ENCODE results near the gene PRR3.
A peak's percentile ranks its signal among the peaks of the same experiment; 100 is the strongest.

Gene PRR3

GRCh38 chr6:30554962-30555815 lies 1.9 kb upstream of the PRR3 start:
- peaks cover 23 to 36% of the 10 kb centered on the region in 2 experiments for H3K36me3 ChIP-seq (ENCODE audit: control insufficient read depth in 1 of 2, insufficient read depth in 2 of 2, low read length in 2 of 2)
- no CpG with 5 or more reads among the region's 34 CpGs for WGBS (ENCODE audit: extremely low coverage, insufficient coverage, insufficient read length)

GRCh38 chr6:30555816-30556065 lies 1.4 kb upstream of the PRR3 start:
- Histone ChIP-seq H3K18ac (ENCODE audit: low read length) (peak overlapping the region; percentile 99), H3K4ac (ENCODE audit: low read depth, low read length) (peak overlapping the region; percentile 49), H3K79me1 (ENCODE audit: low read length) (peaks cover 20% of the 10 kb centered on the region), H3K4me3 (ENCODE audit: low read depth, low read length) (peak overlapping the region; percentile 96), H3K36me3 (ENCODE audit: control insufficient read depth in 1 of 2, insufficient read depth in 2 of 2, low read length in 2 of 2) (peaks cover 23 to 33% of the 10 kb centered on the region in 2 experiments), H3K27me3 (ENCODE audit: insufficient read depth, low read length) (no peaks in the 10 kb centered on the region), H4K91ac (ENCODE audit: low read depth, low read length) (peak overlapping the region; percentile 95), H2AK5ac (ENCODE audit: low read length) (no peak overlapping the region), H2AFZ (ENCODE audit: insufficient read depth, low read length, poor library complexity) (peak overlapping the region; percentile 93), H4K8ac (ENCODE audit: low read depth, low read length) (peak overlapping the region; percentile 96), H3K27ac (ENCODE audit: low read depth, low read length) (peak overlapping the region; percentile 93), H3K9me3 (ENCODE audit: insufficient read depth, low read depth, low read length) (peaks cover 2% of the 10 kb centered on the region), H3K9ac (ENCODE audit: low read length) (peak overlapping the region; percentile 79), H2BK5ac (ENCODE audit: low read depth, low read length, poor library complexity) (peak overlapping the region; percentile 97), H4K12ac (ENCODE audit: low read depth, low read length) (peak overlapping the region; percentile 55), H2BK120ac (ENCODE audit: insufficient read depth, low read length, poor library complexity) (peak overlapping the region; percentile 5), H3K4me2 (ENCODE audit: low read length) (peak overlapping the region; percentile 93), H2BK12ac (ENCODE audit: low read length) (no peak overlapping the region), H3K79me2 (ENCODE audit: control insufficient read depth, insufficient read depth, low read length, poor library complexity) (peaks cover 10% of the 10 kb centered on the region), H3K14ac (ENCODE audit: low read length) (peak overlapping the region; percentile 96), H3K4me1 (ENCODE audit: control insufficient read depth in 1 of 2, insufficient read depth in 2 of 2, low read length in 2 of 2) (peaks cover 4 to 10% of the 10 kb centered on the region in 2 experiments), H3K23ac (ENCODE audit: low read length) (no peak overlapping the region)
- DNase-seq: no peak
- WGBS (ENCODE audit: extremely low coverage, insufficient coverage, insufficient read length): no CpG with 5 or more reads among the region's 15 CpGs

More at GRCh38 chr6:30554962-30555815, 1.9 kb upstream of the PRR3 start:
- peak overlapping the region; percentile 96 for H4K8ac ChIP-seq (ENCODE audit: low read depth, low read length)
- H3K4ac ChIP-seq (ENCODE audit: low read depth, low read length): peak overlapping the region; percentile 49
- peak overlapping the region; percentile 5 for H2BK120ac ChIP-seq (ENCODE audit: insufficient read depth, low read length, poor library complexity)
- peak in 1 of 2 donors; percentile 30 for DNase-seq
- peaks cover 20% of the 10 kb centered on the region for H3K79me1 ChIP-seq (ENCODE audit: low read length)
- H3K4me1 ChIP-seq (ENCODE audit: control insufficient read depth in 1 of 2, insufficient read depth in 2 of 2, low read length in 2 of 2): peaks cover 4 to 10% of the 10 kb centered on the region in 2 experiments
- H3K79me2 ChIP-seq (ENCODE audit: control insufficient read depth, insufficient read depth, low read length, poor library complexity): peaks cover 10% of the 10 kb centered on the region
- H3K4me3 ChIP-seq (ENCODE audit: low read depth, low read length): peak overlapping the region; percentile 96
- H3K14ac ChIP-seq (ENCODE audit: low read length): peak overlapping the region; percentile 96
- H2BK12ac ChIP-seq (ENCODE audit: low read length): no peak overlapping the region
- peak overlapping the region; percentile 55 for H4K12ac ChIP-seq (ENCODE audit: low read depth, low read length)
- H2BK5ac ChIP-seq (ENCODE audit: low read depth, low read length, poor library complexity): peak overlapping the region; percentile 97
- peaks cover 2% of the 10 kb centered on the region for H3K9me3 ChIP-seq (ENCODE audit: insufficient read depth, low read depth, low read length)
- H4K91ac ChIP-seq (ENCODE audit: low read depth, low read length): peak overlapping the region; percentile 95
- peak overlapping the region; percentile 93 for H2AFZ ChIP-seq (ENCODE audit: insufficient read depth, low read length, poor library complexity)
- H3K23ac ChIP-seq (ENCODE audit: low read length): no peak overlapping the region
- H3K27ac ChIP-seq (ENCODE audit: low read depth, low read length): peak overlapping the region; percentile 93
- H3K27me3 ChIP-seq (ENCODE audit: insufficient read depth, low read length): no peaks in the 10 kb centered on the region
- peak overlapping the region; percentile 99 for H3K18ac ChIP-seq (ENCODE audit: low read length)
- H3K4me2 ChIP-seq (ENCODE audit: low read length): peak overlapping the region; percentile 93
- peak overlapping the region; percentile 79 for H3K9ac ChIP-seq (ENCODE audit: low read length)
- H2AK5ac ChIP-seq (ENCODE audit: low read length): no peak overlapping the region

DNA sequence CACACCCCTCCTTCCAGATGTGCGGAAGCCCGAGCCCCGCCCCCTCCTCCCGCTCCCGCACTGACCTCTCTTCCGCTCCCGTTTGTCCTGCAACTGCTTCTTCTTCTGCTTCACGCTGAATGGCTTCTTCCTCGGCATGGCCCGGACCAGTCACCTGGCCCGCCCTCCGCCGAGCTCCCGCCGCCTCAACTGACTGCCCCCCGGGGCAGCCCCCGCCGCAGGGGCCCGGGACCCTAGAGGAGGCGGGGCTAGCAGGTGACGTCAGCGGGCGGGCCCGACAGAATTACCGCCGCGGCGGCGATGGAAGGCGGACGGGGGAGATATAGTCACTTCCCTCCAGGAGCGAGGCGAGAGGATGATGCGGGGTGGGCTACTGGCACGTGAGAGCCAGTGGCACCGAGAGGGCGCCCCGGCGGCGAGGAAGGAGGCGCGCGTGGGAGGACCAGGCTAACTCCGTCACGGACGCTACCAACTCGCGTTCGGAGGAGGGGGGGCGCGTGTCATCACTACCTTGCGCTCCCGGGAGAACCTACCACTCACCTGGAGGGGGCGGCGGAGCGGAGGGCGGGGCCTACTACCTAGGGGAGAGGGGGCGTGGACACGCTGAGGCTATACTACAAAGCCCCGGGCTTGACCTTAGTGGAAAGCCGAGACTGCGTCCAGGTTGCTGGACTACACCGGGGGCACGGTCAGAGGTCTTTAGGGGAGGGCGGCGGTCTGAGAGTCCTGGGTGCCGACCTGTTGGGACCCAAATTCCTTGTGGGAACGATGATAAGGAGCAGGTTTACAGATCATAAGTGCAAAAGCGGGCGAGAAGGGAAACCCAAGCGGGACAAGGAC lies 809 bp upstream of the PRR3 start, which contains the start of gene GNL1:
Gene GNL1 (minus strand): TSS at position 424 of the 840 bp plus-strand sequence. CDS start 286 bp downstream, at position 138.
- Histone ChIP-seq H3K36me3 (ENCODE audit: control insufficient read depth in 1 of 2, insufficient read depth in 2 of 2, low read length in 2 of 2) (peaks cover 20 to 28% of the 10 kb centered on the region in 2 experiments), H2BK120ac (ENCODE audit: insufficient read depth, low read length, poor library complexity) (peak within 1 kb of the TSS; percentile 96), H4K8ac (ENCODE audit: low read depth, low read length) (peak within 1 kb of the TSS; percentile 96), H3K79me1 (ENCODE audit: low read length) (peaks cover 20% of the 10 kb centered on the region), H2AFZ (ENCODE audit: insufficient read depth, low read length, poor library complexity) (peak within 1 kb of the TSS; percentile 93), H3K14ac (ENCODE audit: low read length) (peak within 1 kb of the TSS; percentile 96), H4K91ac (ENCODE audit: low read depth, low read length) (peak within 1 kb of the TSS; percentile 95), H3K4me1 (ENCODE audit: control insufficient read depth in 1 of 2, insufficient read depth in 2 of 2, low read length in 2 of 2) (peaks cover 4 to 10% of the 10 kb centered on the region in 2 experiments), H3K4me3 (ENCODE audit: low read depth, low read length) (peak within 1 kb of the TSS; percentile 96), H3K79me2 (ENCODE audit: control insufficient read depth, insufficient read depth, low read length, poor library complexity) (peaks cover 10% of the 10 kb centered on the region), H2BK5ac (ENCODE audit: low read depth, low read length, poor library complexity) (peak within 1 kb of the TSS; percentile 97), H3K27me3 (ENCODE audit: insufficient read depth, low read length) (no peaks in the 10 kb centered on the region), H2AK5ac (ENCODE audit: low read length) (peak within 1 kb of the TSS; percentile 21), H3K23ac (ENCODE audit: low read length) (no peak within 1 kb of the TSS), H3K4ac (ENCODE audit: low read depth, low read length) (peak within 1 kb of the TSS; percentile 71), H3K9ac (ENCODE audit: low read length) (peak within 1 kb of the TSS; percentile 89), H2BK12ac (ENCODE audit: low read length) (peak within 1 kb of the TSS; percentile 85), H3K9me3 (ENCODE audit: insufficient read depth, low read depth, low read length) (peaks cover 2% of the 10 kb centered on the region), H3K18ac (ENCODE audit: low read length) (peak within 1 kb of the TSS; percentile 99), H4K12ac (ENCODE audit: low read depth, low read length) (peak within 1 kb of the TSS; percentile 93), H3K27ac (ENCODE audit: low read depth, low read length) (peak within 1 kb of the TSS; percentile 93), H3K4me2 (ENCODE audit: low read length) (peak within 1 kb of the TSS; percentile 93)
- peak; percentile 97 to 99 for DNase-seq
- no CpG with 5 or more reads among the region's 71 CpGs for WGBS (ENCODE audit: extremely low coverage, insufficient coverage, insufficient read length)

DNA sequence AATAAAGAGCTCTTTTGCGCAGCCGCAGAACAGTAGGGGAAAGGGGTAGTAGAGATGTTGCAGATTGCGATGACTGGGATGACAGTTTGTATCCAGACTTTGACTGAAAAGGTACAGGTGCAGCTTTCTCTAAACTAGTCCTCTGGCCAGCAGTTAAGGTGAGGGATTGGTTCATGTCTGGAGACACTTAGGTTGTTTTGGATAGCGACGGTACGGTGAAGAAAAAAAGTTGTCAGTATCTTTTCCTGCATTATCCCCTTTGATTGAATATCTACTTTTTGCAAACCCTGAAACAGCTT lies 537 bp downstream of the PRR3 start:
- H2BK12ac ChIP-seq (ENCODE audit: low read length): no peak overlapping the region
- peaks cover 20% of the 10 kb centered on the region for H3K79me1 ChIP-seq (ENCODE audit: low read length)
- peaks cover 15 to 26% of the 10 kb centered on the region in 2 experiments for H3K36me3 ChIP-seq (ENCODE audit: control insufficient read depth in 1 of 2, insufficient read depth in 2 of 2, low read length in 2 of 2)
- no peak overlapping the region for H4K12ac ChIP-seq (ENCODE audit: low read depth, low read length)
- WGBS (ENCODE audit: extremely low coverage, insufficient coverage, insufficient read length): no CpG with 5 or more reads among the region's 6 CpGs
- peaks cover 2% of the 10 kb centered on the region for H3K9me3 ChIP-seq (ENCODE audit: insufficient read depth, low read depth, low read length)
- peak overlapping the region; percentile 89 for H3K9ac ChIP-seq (ENCODE audit: low read length)
- H2AK5ac ChIP-seq (ENCODE audit: low read length): no peak overlapping the region
- peaks cover 4 to 10% of the 10 kb centered on the region in 2 experiments for H3K4me1 ChIP-seq (ENCODE audit: control insufficient read depth in 1 of 2, insufficient read depth in 2 of 2, low read length in 2 of 2)
- H3K18ac ChIP-seq (ENCODE audit: low read length): no peak overlapping the region
- no peak overlapping the region for H3K23ac ChIP-seq (ENCODE audit: low read length)
- no peak overlapping the region for H3K4ac ChIP-seq (ENCODE audit: low read depth, low read length)
- DNase-seq: peak in 1 of 2 donors; percentile 50
- peak overlapping the region; percentile 84 for H4K8ac ChIP-seq (ENCODE audit: low read depth, low read length)
- H3K4me3 ChIP-seq (ENCODE audit: low read depth, low read length): peak overlapping the region; percentile 96
- peak overlapping the region; percentile 93 for H3K4me2 ChIP-seq (ENCODE audit: low read length)
- H3K27ac ChIP-seq (ENCODE audit: low read depth, low read length): peak overlapping the region; percentile 61
- no peak overlapping the region for H2BK5ac ChIP-seq (ENCODE audit: low read depth, low read length, poor library complexity)
- no peak overlapping the region for H4K91ac ChIP-seq (ENCODE audit: low read depth, low read length)
- H2BK120ac ChIP-seq (ENCODE audit: insufficient read depth, low read length, poor library complexity): no peak overlapping the region
- H3K27me3 ChIP-seq (ENCODE audit: insufficient read depth, low read length): no peaks in the 10 kb centered on the region
- H3K14ac ChIP-seq (ENCODE audit: low read length): peak overlapping the region; percentile 65
- peak overlapping the region; percentile 63 for H2AFZ ChIP-seq (ENCODE audit: insufficient read depth, low read length, poor library complexity)
- peaks cover 10% of the 10 kb centered on the region for H3K79me2 ChIP-seq (ENCODE audit: control insufficient read depth, insufficient read depth, low read length, poor library complexity)

Measured in trophoblast cell (in vitro differentiated cells and primary cell).